Type B pancreatic cell (in vitro differentiated cells): ENCODE measurements around the gene AMBRA1. TPM values are rescaled to one million over a fixed set of nuclear protein-coding genes. Genes with fewer than 3 reads are reported as not detected.
A peak's percentile ranks its signal among the peaks of the same experiment; 100 is the strongest.

Source experiments
- DNase-seq: peaks from one replicate; pipeline ENCODE4 v3.0.0; 2021; ENCODE audit warnings: mixed read lengths; ENCODE audit not compliant: unreplicated experiment; ENCODE audit errors: extremely low spot score
- H3K27ac Mint-ChIP-seq: 2 replicates; pipeline ENCODE4 v1.8.0; 2021; ENCODE audit warnings: mild to moderate bottlenecking, mixed read lengths
- H3K27me3 Mint-ChIP-seq: 2 replicates; pipeline ENCODE4 v1.8.0; 2021; ENCODE audit warnings: mixed read lengths
- H3K36me3 Mint-ChIP-seq: 2 replicates; pipeline ENCODE4 v1.8.0; 2021; ENCODE audit warnings: mixed read lengths
- H3K4me1 Mint-ChIP-seq: one replicate; pipeline ENCODE4 v1.8.0; 2021; ENCODE audit warnings: mixed read lengths; ENCODE audit not compliant: unreplicated experiment
- H3K4me3 Mint-ChIP-seq: 2 replicates; pipeline ENCODE4 v1.8.0; 2021; ENCODE audit warnings: mild to moderate bottlenecking, mixed read lengths
- H3K9me3 Mint-ChIP-seq: 2 replicates; pipeline ENCODE4 v1.8.0; 2021; ENCODE audit warnings: mixed read lengths
- total RNA-seq: library from RNA; stranded (reverse); gene quantifications from 2 replicates; pipeline ENCODE4 v1.2.1, GENCODE V29; 2021; ENCODE audit warnings: low replicate concordance
- TF ChIP-seq, protein P1 (sequence below): fragments of 200-600 bp; sonication (generic); conservative IDR thresholded peaks from 2 replicates; pipeline ENCODE4 v1.5.0; 2021; ENCODE audit warnings: antibody characterized with exemption, mild to moderate bottlenecking

The AMBRA1 gene
- total RNA-seq, 1 donor from 2014 or later: 38.8 TPM

DNA sequence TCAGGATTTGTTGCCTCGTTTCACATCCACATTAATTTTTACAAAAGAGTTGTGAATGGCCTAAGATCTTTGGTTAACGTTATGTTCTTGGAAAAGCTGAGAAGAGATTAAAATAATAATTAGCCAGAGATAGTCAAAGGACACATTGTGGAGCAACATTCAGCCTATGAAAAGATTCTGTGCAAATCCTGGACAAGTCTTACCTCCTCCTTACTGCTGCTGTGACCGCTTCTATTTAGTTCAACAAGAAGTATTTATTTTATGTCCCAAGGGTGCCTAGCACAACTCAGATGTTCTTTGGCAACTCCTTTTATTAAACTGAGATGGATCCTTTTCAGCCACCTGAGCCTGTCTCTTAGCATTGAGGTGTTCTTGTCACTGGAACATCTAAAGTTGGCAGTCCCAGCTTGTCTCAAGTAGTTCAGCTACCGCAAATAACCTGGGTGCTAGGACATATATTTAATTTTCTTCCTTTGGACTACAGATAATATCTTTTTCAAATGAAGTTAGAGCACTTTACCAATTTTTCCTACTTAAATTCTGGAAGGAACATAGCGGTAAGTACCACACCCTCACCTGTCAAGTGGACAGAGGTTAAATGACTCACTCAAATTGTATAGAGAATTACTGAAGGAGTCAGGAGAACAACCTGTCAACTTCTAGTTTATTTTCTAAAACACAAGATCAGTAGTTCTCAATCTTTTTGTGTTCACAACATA lies 121.7 kb downstream of the AMBRA1 start:
- Mint-ChIP-seq H3K9me3 (no peaks in the 10 kb centered on the region), H3K36me3 (peaks cover 9% of the 10 kb centered on the region), H3K4me1 (peaks cover 16% of the 10 kb centered on the region), H3K4me3 (no peak overlapping the region), H3K27ac (peak overlapping the region; percentile 40), H3K27me3 (no peaks in the 10 kb centered on the region)
- no peak for DNase-seq
- TF ChIP-seq, protein P1, sequence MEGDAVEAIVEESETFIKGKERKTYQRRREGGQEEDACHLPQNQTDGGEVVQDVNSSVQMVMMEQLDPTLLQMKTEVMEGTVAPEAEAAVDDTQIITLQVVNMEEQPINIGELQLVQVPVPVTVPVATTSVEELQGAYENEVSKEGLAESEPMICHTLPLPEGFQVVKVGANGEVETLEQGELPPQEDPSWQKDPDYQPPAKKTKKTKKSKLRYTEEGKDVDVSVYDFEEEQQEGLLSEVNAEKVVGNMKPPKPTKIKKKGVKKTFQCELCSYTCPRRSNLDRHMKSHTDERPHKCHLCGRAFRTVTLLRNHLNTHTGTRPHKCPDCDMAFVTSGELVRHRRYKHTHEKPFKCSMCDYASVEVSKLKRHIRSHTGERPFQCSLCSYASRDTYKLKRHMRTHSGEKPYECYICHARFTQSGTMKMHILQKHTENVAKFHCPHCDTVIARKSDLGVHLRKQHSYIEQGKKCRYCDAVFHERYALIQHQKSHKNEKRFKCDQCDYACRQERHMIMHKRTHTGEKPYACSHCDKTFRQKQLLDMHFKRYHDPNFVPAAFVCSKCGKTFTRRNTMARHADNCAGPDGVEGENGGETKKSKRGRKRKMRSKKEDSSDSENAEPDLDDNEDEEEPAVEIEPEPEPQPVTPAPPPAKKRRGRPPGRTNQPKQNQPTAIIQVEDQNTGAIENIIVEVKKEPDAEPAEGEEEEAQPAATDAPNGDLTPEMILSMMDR: no peak

DNA sequence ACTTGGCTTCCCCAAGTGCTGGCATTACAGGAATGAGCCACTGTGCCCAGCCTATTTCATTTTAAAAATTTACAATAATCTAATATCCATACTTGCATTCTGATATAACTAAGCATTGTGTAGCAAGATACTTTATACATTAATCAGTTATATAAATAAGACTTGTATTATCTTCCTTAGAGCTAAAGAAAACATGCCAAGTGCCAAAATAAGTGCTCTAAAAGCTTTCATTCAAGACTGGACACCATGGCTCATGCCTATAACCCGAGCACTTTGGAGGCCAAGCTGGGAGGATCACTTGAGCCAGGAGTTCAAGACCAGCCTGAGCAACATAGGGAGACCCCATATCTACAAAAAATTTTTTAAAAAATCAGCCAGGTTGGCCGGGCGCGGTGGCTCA lies 123.9 kb downstream of the AMBRA1 start:
- DNase-seq: no peak
- no peaks in the 10 kb centered on the region for H3K27me3 Mint-ChIP-seq
- peaks cover 9% of the 10 kb centered on the region for H3K36me3 Mint-ChIP-seq
- TF ChIP-seq, protein P1: no peak
- no peak overlapping the region for H3K27ac Mint-ChIP-seq
- no peaks in the 10 kb centered on the region for H3K9me3 Mint-ChIP-seq
- H3K4me1 Mint-ChIP-seq: peaks cover 16% of the 10 kb centered on the region
- H3K4me3 Mint-ChIP-seq: no peak overlapping the region

DNA sequence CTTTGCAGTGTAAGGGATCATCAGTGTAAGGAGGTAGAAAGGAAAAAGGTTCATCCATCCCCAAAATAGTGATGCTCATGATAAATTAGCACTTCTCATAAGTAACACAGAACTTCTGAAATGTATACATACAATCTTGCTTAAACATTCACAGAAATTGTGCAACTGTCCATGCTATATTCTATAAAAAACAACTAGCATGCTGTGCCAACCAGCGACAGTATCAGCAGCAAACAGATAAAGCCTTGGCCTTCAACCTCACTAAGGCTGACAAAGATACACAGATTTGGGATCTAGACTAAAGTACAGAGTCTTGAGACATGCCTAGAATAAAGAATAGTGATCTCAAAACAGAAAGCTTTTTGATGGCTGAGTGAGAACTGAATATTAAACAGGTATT lies 128.1 kb downstream of the AMBRA1 start:
- Mint-ChIP-seq H3K9me3 (no peaks in the 10 kb centered on the region), H3K27ac (no peak overlapping the region), H3K4me3 (no peak overlapping the region), H3K36me3 (peaks cover 7% of the 10 kb centered on the region), H3K4me1 (no peaks in the 10 kb centered on the region), H3K27me3 (no peaks in the 10 kb centered on the region)
- TF ChIP-seq, protein P1: no peak
- DNase-seq: no peak

DNA sequence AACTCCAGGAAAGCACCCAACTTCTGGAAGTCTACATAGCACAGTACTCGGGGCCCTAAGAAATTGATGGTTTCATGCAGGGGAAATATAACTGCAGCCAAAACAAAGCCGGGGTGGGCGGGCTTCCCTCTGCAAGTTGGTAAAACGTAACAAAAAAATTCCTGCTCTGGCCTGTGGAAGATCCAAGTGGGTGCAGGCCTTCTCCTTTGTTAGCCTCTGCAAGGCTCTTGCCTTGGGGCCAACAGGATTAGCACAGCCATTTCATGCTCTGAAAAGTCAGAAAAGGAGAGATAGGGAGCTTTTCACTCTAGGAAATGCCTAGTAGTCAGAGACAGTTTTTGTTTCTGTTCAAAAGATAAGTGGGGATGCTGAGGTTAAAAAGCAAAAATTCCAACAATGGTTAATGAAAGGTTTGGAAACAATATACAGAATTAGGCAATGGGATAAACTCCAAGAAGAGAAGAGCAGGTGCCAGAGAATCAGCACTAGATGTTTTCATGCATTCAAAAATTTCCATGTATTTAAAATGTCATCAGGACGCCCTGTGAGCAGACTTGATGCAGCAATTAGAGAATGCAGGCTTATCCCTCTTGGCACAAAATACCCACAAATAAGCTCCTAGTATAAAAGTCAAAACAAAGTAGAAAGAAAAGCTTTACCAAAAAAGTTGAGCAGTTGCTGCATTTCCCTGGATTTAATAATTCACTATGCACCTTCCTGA lies 130.0 kb downstream of the AMBRA1 start:
- H3K4me1 Mint-ChIP-seq: no peaks in the 10 kb centered on the region
- TF ChIP-seq, protein P1: no peak
- peaks cover 5% of the 10 kb centered on the region for H3K36me3 Mint-ChIP-seq
- H3K27me3 Mint-ChIP-seq: no peaks in the 10 kb centered on the region
- H3K4me3 Mint-ChIP-seq: no peak overlapping the region
- H3K27ac Mint-ChIP-seq: no peak overlapping the region
- H3K9me3 Mint-ChIP-seq: no peaks in the 10 kb centered on the region
- DNase-seq: no peak

DNA sequence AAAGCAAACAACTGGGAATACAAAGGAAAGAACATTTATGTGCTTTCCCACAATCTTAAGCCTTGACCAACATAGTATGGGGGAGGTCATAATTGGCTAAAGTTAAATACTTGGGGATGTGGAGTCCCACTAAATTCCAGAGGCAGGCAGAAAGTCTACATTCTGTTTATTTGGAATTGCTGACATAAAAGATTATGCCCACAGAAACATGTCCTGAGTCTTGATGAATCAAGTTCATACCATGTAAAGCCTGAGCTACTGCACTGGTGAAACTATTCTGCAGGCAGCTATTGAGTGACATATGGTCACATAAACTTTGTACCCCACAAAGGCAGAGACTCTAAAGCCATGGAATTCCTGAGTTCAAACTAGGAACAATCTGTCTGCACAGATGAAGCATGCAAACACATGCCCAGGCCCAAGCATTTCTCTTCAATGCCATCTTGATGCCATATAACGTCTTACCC lies 132.3 kb downstream of the AMBRA1 start:
- no peaks in the 10 kb centered on the region for H3K27me3 Mint-ChIP-seq
- H3K4me1 Mint-ChIP-seq: peaks cover 8% of the 10 kb centered on the region
- H3K36me3 Mint-ChIP-seq: no peaks in the 10 kb centered on the region
- H3K27ac Mint-ChIP-seq: no peak overlapping the region
- no peak for DNase-seq
- H3K4me3 Mint-ChIP-seq: no peak overlapping the region
- no peaks in the 10 kb centered on the region for H3K9me3 Mint-ChIP-seq
- TF ChIP-seq, protein P1: no peak
